Measurements from ENCODE around the gene EDDM13. TPM values are rescaled to one million over a fixed set of nuclear protein-coding genes. Genes with fewer than 3 reads are reported as not detected.

Gene EDDM13
- total RNA-seq, 4 donors from 2014 or later = not detected

- H3K4me1 ChIP-seq = peaks cover 0 to 30% (median 0%) of the 10 kb centered on the region in 3 donors
- WGBS, 2 donors (ENCODE audit: low coverage in 1 of 2) = 0% methylated on average over 7 to 17 of the region's 47 CpGs
- ATAC-seq = peak; percentile 93
- no peaks in the 10 kb centered on the region for H3K27me3 ChIP-seq
- no peaks in the 10 kb centered on the region for H3K9me3 ChIP-seq
- TF ChIP-seq POLR2A (IDR thresholded peaks at IDR 0.05) (peak; percentile 37 to 42), POLR2AphosphoS5 (IDR thresholded peaks at IDR 0.05) (peak; percentile 74), EP300 (IDR thresholded peaks at IDR 0.05) (no peak)
- peaks cover 0 to 27% of the 10 kb centered on the region in 2 donors for H3K36me3 ChIP-seq
- peak within 1 kb of the TSS; percentile 69 to 76 for H3K4me3 ChIP-seq
- peak within 1 kb of the TSS; percentile 87 to 98 (median 97) for H3K27ac ChIP-seq
Observed at GRCh38 chr19:56314381-56315076, 42.0 kb downstream of the EDDM13 start, which contains the start of gene ZSCAN5A. TSS of gene ZSCAN5A (minus strand) at chr19:56314839. CDS start at chr19:56225046, 89,793 bp downstream.

- ATAC-seq = peak; percentile 95
- TF ChIP-seq POLR2A (IDR thresholded peaks at IDR 0.05) = no peak
- no peak for TF ChIP-seq CTCF (IDR thresholded peaks at IDR 0.05)
- no peak for TF ChIP-seq EP300 (IDR thresholded peaks at IDR 0.05)
- peak; percentile 38 for TF ChIP-seq POLR2AphosphoS5 (IDR thresholded peaks at IDR 0.05)
Observed at GRCh38 chr19:56315077-56315828, 42.7 kb downstream of the EDDM13 start.

DNA sequence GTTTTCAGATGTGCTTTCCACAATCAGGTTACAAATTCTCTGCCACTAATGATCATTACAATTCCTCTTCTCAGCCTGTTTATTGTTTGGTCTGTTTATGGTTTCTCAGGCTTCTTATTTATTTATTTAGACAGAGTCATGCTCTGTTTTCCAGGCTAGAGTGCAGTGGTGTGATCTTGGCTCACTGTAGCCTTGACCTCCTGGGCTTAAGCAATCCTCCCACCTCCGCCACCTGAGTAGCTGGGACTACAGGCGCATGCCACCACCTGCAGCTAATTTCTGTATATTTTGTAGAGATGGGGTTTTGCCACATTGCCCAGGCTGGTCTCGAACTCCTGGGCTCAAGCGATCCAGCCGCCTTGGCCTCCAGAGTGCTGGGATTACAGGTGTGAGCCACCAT is 44.2 kb downstream of the EDDM13 start:
- Histone ChIP-seq H3K4me1 (peaks cover 0 to 30% (median 0%) of the 10 kb centered on the region in 3 donors), H3K9me3 (no peaks in the 10 kb centered on the region), H3K4me3 (no peak overlapping the region), H3K36me3 (peaks cover 0 to 6% of the 10 kb centered on the region in 2 donors), H3K27me3 (no peaks in the 10 kb centered on the region), H3K27ac (no peak overlapping the region)
- ATAC-seq = no peak
- 97% methylated on average over 5 of the region's 5 CpGs; no CpG with 5 or more reads in 1 of the 2 donors for WGBS, 2 donors (ENCODE audit: low coverage in 1 of 2)
- TF ChIP-seq POLR2AphosphoS5 (IDR thresholded peaks at IDR 0.05) (no peak), POLR2A (IDR thresholded peaks at IDR 0.05) (no peak), CTCF (IDR thresholded peaks at IDR 0.05) (no peak), EP300 (IDR thresholded peaks at IDR 0.05) (no peak)

More at GRCh38 chr19:56315077-56315828, 42.7 kb downstream of the EDDM13 start:
- Histone ChIP-seq H3K4me1 (peaks cover 0 to 30% (median 0%) of the 10 kb centered on the region in 3 donors), H3K27ac (peak overlapping the region; percentile 87 to 98 (median 97)), H3K9me3 (no peaks in the 10 kb centered on the region), H3K4me3 (peak overlapping the region; percentile 69 to 76), H3K36me3 (peaks cover 0 to 21% of the 10 kb centered on the region in 2 donors), H3K27me3 (no peaks in the 10 kb centered on the region)
- WGBS, 2 donors (ENCODE audit: low coverage in 1 of 2) = 7 to 9% methylated on average over 5 to 6 of the region's 37 CpGs

- no peaks in the 10 kb centered on the region for H3K27me3 ChIP-seq
- H3K4me3 ChIP-seq = no peak overlapping the region
- H3K4me1 ChIP-seq = peaks cover 0 to 23% (median 0%) of the 10 kb centered on the region in 3 donors
- ATAC-seq = no peak
- H3K36me3 ChIP-seq = peaks cover 0 to under 1% of the 10 kb centered on the region in 2 donors
- H3K9me3 ChIP-seq = no peaks in the 10 kb centered on the region
- TF ChIP-seq POLR2AphosphoS5 (IDR thresholded peaks at IDR 0.05) (no peak), CTCF (IDR thresholded peaks at IDR 0.05) (no peak), POLR2A (IDR thresholded peaks at IDR 0.05) (no peak)
- no peak overlapping the region for H3K27ac ChIP-seq
- 40 to 64% methylated on average over 1 to 2 of the region's 2 CpGs for WGBS, 2 donors (ENCODE audit: low coverage in 1 of 2)
Observed at GRCh38 chr19:56317749-56318148, 45.2 kb downstream of the EDDM13 start.

DNA sequence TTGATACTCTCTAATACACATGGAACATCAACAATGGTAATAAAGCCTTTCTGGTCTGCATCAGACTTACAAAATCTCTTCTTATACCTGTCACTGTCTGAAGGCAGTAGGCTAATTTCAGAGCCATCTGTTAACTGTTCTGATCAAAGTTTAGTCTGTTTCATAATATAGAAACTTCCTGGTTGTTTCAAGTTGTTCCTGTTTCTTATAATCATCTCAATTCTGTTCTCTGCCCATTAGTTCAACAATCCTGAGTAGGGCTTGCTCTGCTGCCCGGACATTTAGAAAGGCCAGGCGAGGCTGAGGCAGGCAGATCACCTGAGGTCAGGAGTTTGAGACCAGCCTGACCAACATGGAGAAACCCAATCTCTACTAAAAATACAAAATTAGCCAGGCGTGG is 47.4 kb downstream of the EDDM13 start:
- TF ChIP-seq POLR2AphosphoS5 (IDR thresholded peaks at IDR 0.05) = no peak
- no peak for TF ChIP-seq POLR2A (IDR thresholded peaks at IDR 0.05)
- no peak for TF ChIP-seq EP300 (IDR thresholded peaks at IDR 0.05)
- no peak for TF ChIP-seq CTCF (IDR thresholded peaks at IDR 0.05)
- no peak overlapping the region for H3K27ac ChIP-seq
- no peaks in the 10 kb centered on the region for H3K36me3 ChIP-seq
- ATAC-seq = no peak
- H3K27me3 ChIP-seq = no peaks in the 10 kb centered on the region
- no peaks in the 10 kb centered on the region for H3K9me3 ChIP-seq
- peaks cover 0 to 9% (median 0%) of the 10 kb centered on the region in 3 donors for H3K4me1 ChIP-seq
- no peak overlapping the region for H3K4me3 ChIP-seq
- 67 to 83% methylated on average over 1 to 2 of the region's 3 CpGs for WGBS, 2 donors (ENCODE audit: low coverage in 1 of 2)
